Neural progenitor cell (in vitro differentiated cells): ENCODE data around the gene MVD.

Source experiments
- CTCF ChIP-seq: fragments of 200-600 bp; sonication (generic); IDR thresholded peaks from 2 replicates; pipeline ENCODE4 v1.5.1; 2017; ENCODE audit warnings: antibody characterized with exemption, mild to moderate bottlenecking
- EZH2 ChIP-seq: fragments of 200-600 bp; sonication (generic); IDR thresholded peaks from 2 replicates; pipeline ENCODE4 v1.6.1; 2017; ENCODE audit warnings: antibody characterized with exemption, mild to moderate bottlenecking, moderate library complexity

- no peak for TF ChIP-seq CTCF
- TF ChIP-seq EZH2: no peak
These were observed 34.4 kb upstream of the MVD start for GRCh38 chr16:88697116-88697830.
